Adrenal gland (tissue), 5 donors: ENCODE data around the gene ATP5F1B.

Experiments used
- POLR2A ChIP-seq, 2 donors: fragments of 450-650 bp; IDR thresholded peaks; one replicate each; pipeline ENCODE4 v1.6.1; 2017; ENCODE audit warnings: antibody characterized with exemption in 2 of 2, mild to moderate bottlenecking in 2 of 2, moderate library complexity in 1 of 2
- TF ChIP-seq, protein P1 (sequence below), 6 experiments: fragments of 450-650 bp in 4 of 6; fragments of 200-600 bp in 2 of 6; sonication (generic) in 1 of 6; IDR thresholded peaks; 1 replicate in 5 of 6; 2 replicates in 1 of 6; pipeline versions ENCODE4 v1.5.1 to v1.8.0; 2016 to 2021; ENCODE audit warnings: antibody characterized with exemption in 6 of 6, mild to moderate bottlenecking in 2 of 6, moderate library complexity in 1 of 6
- donor health status: DM: no; HTN: no; CAD: no.

- peak; percentile 39 to 87 for TF ChIP-seq POLR2A (IDR thresholded peaks at IDR 0.05)
- TF ChIP-seq, protein P1, sequence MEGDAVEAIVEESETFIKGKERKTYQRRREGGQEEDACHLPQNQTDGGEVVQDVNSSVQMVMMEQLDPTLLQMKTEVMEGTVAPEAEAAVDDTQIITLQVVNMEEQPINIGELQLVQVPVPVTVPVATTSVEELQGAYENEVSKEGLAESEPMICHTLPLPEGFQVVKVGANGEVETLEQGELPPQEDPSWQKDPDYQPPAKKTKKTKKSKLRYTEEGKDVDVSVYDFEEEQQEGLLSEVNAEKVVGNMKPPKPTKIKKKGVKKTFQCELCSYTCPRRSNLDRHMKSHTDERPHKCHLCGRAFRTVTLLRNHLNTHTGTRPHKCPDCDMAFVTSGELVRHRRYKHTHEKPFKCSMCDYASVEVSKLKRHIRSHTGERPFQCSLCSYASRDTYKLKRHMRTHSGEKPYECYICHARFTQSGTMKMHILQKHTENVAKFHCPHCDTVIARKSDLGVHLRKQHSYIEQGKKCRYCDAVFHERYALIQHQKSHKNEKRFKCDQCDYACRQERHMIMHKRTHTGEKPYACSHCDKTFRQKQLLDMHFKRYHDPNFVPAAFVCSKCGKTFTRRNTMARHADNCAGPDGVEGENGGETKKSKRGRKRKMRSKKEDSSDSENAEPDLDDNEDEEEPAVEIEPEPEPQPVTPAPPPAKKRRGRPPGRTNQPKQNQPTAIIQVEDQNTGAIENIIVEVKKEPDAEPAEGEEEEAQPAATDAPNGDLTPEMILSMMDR (IDR thresholded peaks at IDR 0.05): peak; percentile 8 to 58 (median 46)
These were observed 10.7 kb downstream of the ATP5F1B start for GRCh38 chr12:56634837-56635791.
